Endodermal cell (in vitro differentiated cells): Measurements from ENCODE around the gene ACACA. TPM values are rescaled to one million over a fixed set of nuclear protein-coding genes. Genes with fewer than 3 reads are reported as not detected.
A peak's percentile ranks its signal among the peaks of the same experiment; 100 is the strongest.

Experiments used
- DNase-seq: peaks from one replicate; pipeline ENCODE4 v3.0.0-alpha.2; 2017
- H3K27ac ChIP-seq: 2 replicates; pipeline ENCODE4 v1.5.1; 2013; ENCODE audit warnings: mild to moderate bottlenecking, low read depth, low read length, moderate library complexity
- H3K27me3 ChIP-seq: 2 replicates; pipeline ENCODE4 v1.6.1; 2013; ENCODE audit warnings: mild to moderate bottlenecking, low read length, moderate library complexity; ENCODE audit not compliant: insufficient read depth, control insufficient read depth, poor library complexity, severe bottlenecking
- H3K36me3 ChIP-seq: 2 replicates; pipeline ENCODE4 v1.7.0; 2013; ENCODE audit warnings: mild to moderate bottlenecking, low read length, moderate library complexity; ENCODE audit not compliant: control insufficient read depth, insufficient read depth
- H3K4me1 ChIP-seq: one replicate; pipeline ENCODE4 v1.7.0; 2013; ENCODE audit warnings: low read length; ENCODE audit not compliant: control insufficient read depth, insufficient read depth
- H3K4me3 ChIP-seq: 2 replicates; pipeline ENCODE4 v1.5.1; 2013; ENCODE audit warnings: mild to moderate bottlenecking, low read length, moderate library complexity
- H3K9ac ChIP-seq: 2 replicates; pipeline ENCODE4 v1.6.1; 2013; ENCODE audit warnings: mild to moderate bottlenecking, low read length, moderate library complexity; ENCODE audit not compliant: poor library complexity, severe bottlenecking; ENCODE audit errors: extremely low read depth
- H3K9me3 ChIP-seq: 2 replicates; pipeline ENCODE4 v1.6.1; 2013; ENCODE audit warnings: mild to moderate bottlenecking, low read length, moderate library complexity; ENCODE audit not compliant: control insufficient read depth
- H3K27ac Mint-ChIP-seq: 2 replicates; pipeline ENCODE4 v1.8.0; 2020; ENCODE audit warnings: mixed read lengths
- H3K27me3 Mint-ChIP-seq: 2 replicates; pipeline ENCODE4 v1.8.0; 2021; ENCODE audit warnings: mild to moderate bottlenecking, mixed read lengths; ENCODE audit not compliant: insufficient read depth
- H3K36me3 Mint-ChIP-seq: 2 replicates; pipeline ENCODE4 v1.8.0; 2020; ENCODE audit warnings: low read depth, mixed read lengths
- H3K4me1 Mint-ChIP-seq: 2 replicates; pipeline ENCODE4 v1.8.0; 2020; ENCODE audit warnings: mixed read lengths
- H3K4me3 Mint-ChIP-seq: 2 replicates; pipeline ENCODE4 v1.8.0; 2020; ENCODE audit warnings: mild to moderate bottlenecking, moderate library complexity, mixed read lengths
- H3K9me3 Mint-ChIP-seq: 2 replicates; pipeline ENCODE4 v1.8.0; 2020; ENCODE audit warnings: mild to moderate bottlenecking, mixed read lengths
- CTCF ChIP-seq: fragments of 200-600 bp; sonication (generic); conservative IDR thresholded peaks from 2 replicates; pipeline ENCODE4 v1.5.0; 2021; ENCODE audit warnings: antibody characterized with exemption, mild to moderate bottlenecking
- WGBS, 2 experiments: methylation state at CpG; one replicate each; pipeline versions ENCODE4 v1.1.5 to v1.1.7; 2013; ENCODE audit warnings: missing lambda C conversion rate in 2 of 2, mixed read lengths in 1 of 2; ENCODE audit not compliant: insufficient coverage in 1 of 2, insufficient read length in 1 of 2; 5-methylcytosine and 5-hydroxymethylcytosine counted together
- total RNA-seq, 2 donors: library from RNA; stranded (reverse); fragmentation: NEBNext Ultra II Directional in 1 of 2; extraction: Animal tissue kit (Norgen Biotek cat#: 25700) in 1 of 2; gene quantifications; 2 replicates in 1 of 2; 3 replicates in 1 of 2; pipeline ENCODE4 v1.2.1, GENCODE V29; 2021

ACACA gene
- total RNA-seq, 2 donors from 2014 or later, result 66.7 to 68.6 TPM

DNA sequence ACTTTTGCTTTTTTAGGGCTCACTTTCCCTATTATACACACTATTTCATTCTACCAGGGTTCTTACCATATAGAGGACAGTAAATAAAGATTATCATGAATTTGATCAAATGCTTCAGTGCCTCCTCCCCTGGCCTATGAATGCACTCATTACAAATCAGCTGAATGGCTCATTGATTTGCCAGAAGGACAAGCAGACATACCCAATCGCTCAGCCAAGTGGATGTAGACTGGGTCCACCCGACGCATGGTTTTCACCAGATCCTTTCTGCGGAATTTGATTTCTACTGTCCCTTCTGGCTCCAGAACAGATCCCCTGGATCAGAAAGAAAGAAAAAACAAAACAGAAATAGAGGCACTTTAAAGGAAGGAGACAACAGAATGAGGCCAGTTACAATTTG, 295.3 kb downstream of the ACACA start:
- no peak for TF ChIP-seq CTCF
- Mint-ChIP-seq H3K27me3 (no peaks in the 10 kb centered on the region), H3K4me3 (no peak overlapping the region), H3K4me1 (peaks cover 36% of the 10 kb centered on the region), H3K27ac (no peak overlapping the region), H3K36me3 (peaks cover 27% of the 10 kb centered on the region), H3K9me3 (no peaks in the 10 kb centered on the region)
- peak; percentile 27 for DNase-seq
- Histone ChIP-seq H3K9ac (no peak overlapping the region), H3K27ac (no peak overlapping the region), H3K4me1 (peaks cover 12% of the 10 kb centered on the region), H3K27me3 (no peaks in the 10 kb centered on the region), H3K9me3 (no peaks in the 10 kb centered on the region), H3K4me3 (no peak overlapping the region), H3K36me3 (peaks cover 61% of the 10 kb centered on the region)
- 95 to 100% methylated on average over 4 of the region's 4 CpGs for WGBS, 2 experiments

DNA sequence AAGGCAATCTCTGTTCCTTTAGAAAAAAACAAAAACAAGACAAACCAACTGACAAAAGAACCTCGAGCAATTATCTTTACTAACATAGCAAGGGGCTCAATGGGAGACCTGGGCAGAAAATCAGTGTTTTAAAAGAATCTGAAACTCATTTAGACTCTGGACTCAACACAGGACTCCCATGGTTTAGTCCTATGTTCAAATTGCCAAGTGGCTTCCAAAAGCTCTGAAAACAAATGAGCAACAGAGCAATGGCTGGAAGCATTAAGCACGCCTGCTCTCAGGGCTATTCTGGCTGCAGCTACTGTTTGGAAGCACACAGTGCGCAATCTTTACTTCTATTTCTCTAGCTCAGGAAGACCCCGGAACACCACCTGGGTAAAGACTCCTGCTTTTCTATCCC, 295.9 kb downstream of the ACACA start:
- H3K4me1 ChIP-seq, result peaks cover 12% of the 10 kb centered on the region
- no peak overlapping the region for H3K9ac ChIP-seq
- no peak overlapping the region for H3K27ac ChIP-seq
- no peaks in the 10 kb centered on the region for H3K9me3 Mint-ChIP-seq
- no peak overlapping the region for H3K4me3 Mint-ChIP-seq
- no peaks in the 10 kb centered on the region for H3K27me3 ChIP-seq
- DNase-seq, result peak; percentile 31
- peak overlapping the region; percentile 70 for H3K27ac Mint-ChIP-seq
- H3K36me3 ChIP-seq, result peaks cover 64% of the 10 kb centered on the region
- H3K4me3 ChIP-seq, result no peak overlapping the region
- 93 to 100% methylated on average over 1 to 4 of the region's 4 CpGs for WGBS, 2 experiments
- no peaks in the 10 kb centered on the region for H3K9me3 ChIP-seq
- no peak for TF ChIP-seq CTCF
- H3K27me3 Mint-ChIP-seq, result no peaks in the 10 kb centered on the region
- H3K36me3 Mint-ChIP-seq, result peaks cover 27% of the 10 kb centered on the region
- peaks cover 40% of the 10 kb centered on the region for H3K4me1 Mint-ChIP-seq

DNA sequence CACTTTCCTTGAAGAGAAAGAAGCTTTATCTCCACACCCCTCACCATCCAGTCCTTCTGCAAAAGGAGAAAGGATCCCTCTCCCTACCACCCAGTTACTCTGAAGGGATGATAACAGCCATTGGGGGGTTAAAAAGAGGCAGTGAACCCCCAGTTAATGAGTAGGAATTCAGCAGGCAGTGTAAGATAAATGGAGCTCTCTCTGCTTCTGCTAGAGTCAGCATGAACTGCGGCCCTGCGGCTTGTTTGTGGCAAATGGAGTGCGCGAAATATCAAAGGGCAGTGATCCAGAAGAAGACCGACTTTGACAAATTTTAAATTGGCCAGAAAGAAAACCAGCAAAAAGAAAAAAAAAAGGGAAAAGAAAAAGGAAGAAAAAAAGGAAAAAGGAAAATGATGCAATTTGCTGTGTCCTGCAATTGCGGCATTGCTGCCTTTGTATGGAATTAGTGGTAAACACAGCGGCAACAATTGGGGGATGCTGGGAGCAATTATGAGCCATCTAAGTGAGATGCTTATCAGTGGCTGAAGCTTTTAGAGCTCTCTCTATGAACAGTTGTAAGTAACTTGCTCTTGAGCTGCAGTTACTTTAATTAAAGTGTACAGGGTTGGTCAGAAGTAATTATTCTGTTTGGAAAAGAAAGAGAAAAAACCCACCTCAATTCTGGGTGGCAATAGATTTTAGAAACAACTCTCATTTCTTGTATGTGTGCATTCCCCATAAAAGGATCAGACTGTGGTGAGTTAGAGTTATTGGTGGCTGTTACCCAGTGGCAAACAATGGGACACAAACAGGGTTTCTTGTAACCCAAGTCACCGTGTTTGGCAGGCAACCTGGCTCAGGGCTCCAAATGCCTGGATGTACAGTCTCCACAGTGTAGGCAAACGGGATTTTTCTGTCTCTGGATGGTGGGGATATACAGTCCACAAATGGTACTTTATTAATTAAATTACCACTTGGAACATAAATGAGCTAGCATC, 296.6 kb downstream of the ACACA start:
- no peak overlapping the region for H3K9ac ChIP-seq
- no peaks in the 10 kb centered on the region for H3K9me3 ChIP-seq
- Mint-ChIP-seq H3K9me3 (no peaks in the 10 kb centered on the region), H3K4me3 (no peak overlapping the region), H3K36me3 (peaks cover 27% of the 10 kb centered on the region), H3K27ac (peak overlapping the region; percentile 70), H3K4me1 (peaks cover 42% of the 10 kb centered on the region), H3K27me3 (no peaks in the 10 kb centered on the region)
- H3K27ac ChIP-seq, result no peak overlapping the region
- no peaks in the 10 kb centered on the region for H3K27me3 ChIP-seq
- peaks cover 12% of the 10 kb centered on the region for H3K4me1 ChIP-seq
- peaks cover 62% of the 10 kb centered on the region for H3K36me3 ChIP-seq
- TF ChIP-seq CTCF, result no peak
- DNase-seq, result peak; percentile 29
- H3K4me3 ChIP-seq, result no peak overlapping the region
- WGBS, 2 experiments, result 94 to 95% methylated on average over 7 to 8 of the region's 9 CpGs
